K562 (cell line): ENCODE measurements around the gene PHF10. TPM values are rescaled to one million over a fixed set of nuclear protein-coding genes. Genes with fewer than 3 reads are reported as not detected.

Source experiments
- BRD4 ChIP-seq: fragments of 200-600 bp; sonication (generic); IDR thresholded peaks from 2 replicates; pipeline ENCODE4 v1.6.1; 2017; ENCODE audit warnings: inconsistent platforms
- CBX3 ChIP-seq, 2 experiments: IDR thresholded peaks; 1 replicate in 1 of 2; 2 replicates in 1 of 2; pipeline ENCODE4 v1.6.1; 2012; ENCODE audit warnings: inconsistent platforms in 2 of 2, low read length in 2 of 2, borderline replicate concordance in 1 of 2, control low read depth in 1 of 2
- CHD2 ChIP-seq: IDR thresholded peaks from 2 replicates; pipeline ENCODE4 v1.6.1; 2011; ENCODE audit warnings: low read depth, low read length
- ETV6 ChIP-seq, 3 experiments: fragments of 150-350 bp in 1 of 3; sonication (generic) in 1 of 3; formaldehyde crosslinking in 1 of 3; IDR thresholded peaks; 2 replicates each; pipeline versions ENCODE4 v1.6.1 to v1.8.0; 2014 to 2022; ENCODE audit warnings: borderline replicate concordance in 2 of 3, low read depth in 2 of 3, antibody characterized with exemption in 1 of 3, low read length in 1 of 3, mild to moderate bottlenecking in 1 of 3, missing genetic modification reagents in 1 of 3
- GATA2 ChIP-seq: sonication (generic); formaldehyde crosslinking; IDR thresholded peaks from 2 replicates; pipeline ENCODE4 v1.4.0; 2020; ENCODE audit warnings: mild to moderate bottlenecking, missing genetic modification reagents
- HDAC1 ChIP-seq, 2 experiments: fragments of 450-650 bp; IDR thresholded peaks; 2 replicates each; pipeline ENCODE4 v1.6.1; 2016 to 2017; ENCODE audit warnings: inconsistent platforms in 1 of 2, mild to moderate bottlenecking in 1 of 2, moderate library complexity in 1 of 2
- HNRNPUL1 ChIP-seq: fragments of 200-400 bp; formaldehyde crosslinking; IDR thresholded peaks from 2 replicates; pipeline ENCODE4 v1.6.1; 2017; ENCODE audit warnings: low read length
- NR4A1 ChIP-seq, 2 experiments: fragments of 250-450 bp in 1 of 2; fragments of 450-650 bp in 1 of 2; sonication (Bioruptor Pico) in 1 of 2; IDR thresholded peaks; 2 replicates each; pipeline versions ENCODE4 v1.4.0 to v1.6.1; 2016 to 2020; ENCODE audit warnings: mild to moderate bottlenecking in 2 of 2, missing compliant biosample characterization in 1 of 2, missing genetic modification characterization in 1 of 2, moderate library complexity in 1 of 2
- POLR3A ChIP-seq: IDR thresholded peaks from 2 replicates; pipeline ENCODE4 v1.6.1; 2011; ENCODE audit warnings: borderline replicate concordance, mild to moderate bottlenecking, moderate library complexity; ENCODE audit not compliant: insufficient read length, insufficient read depth; ENCODE audit errors: extremely low read depth
- RBFOX2 ChIP-seq: fragments of 200-400 bp; formaldehyde crosslinking; IDR thresholded peaks from 2 replicates; pipeline ENCODE4 v1.6.1; 2017; ENCODE audit warnings: low read depth, mild to moderate bottlenecking, low read length, moderate library complexity
- RREB1 ChIP-seq: fragments of 250-450 bp; sonication (Bioruptor Pico); IDR thresholded peaks from 2 replicates; pipeline ENCODE4 v1.4.0; 2020
- SMAD2 ChIP-seq: fragments of 150-350 bp; IDR thresholded peaks from 2 replicates; pipeline ENCODE4 v1.6.1; 2014; ENCODE audit warnings: low read depth, mild to moderate bottlenecking, low read length
- SMARCA5 ChIP-seq: fragments of 450-650 bp; IDR thresholded peaks from 2 replicates; pipeline ENCODE4 v1.6.1; 2016
- VEZF1 ChIP-seq: fragments of 200-800 bp; sonication (Bioruptor generic); IDR thresholded peaks from 2 replicates; pipeline ENCODE4 v1.6.1; 2017; ENCODE audit warnings: missing genetic modification characterization, missing compliant biosample characterization
- ZBTB12 ChIP-seq: fragments of 250-450 bp; sonication (Bioruptor Pico); IDR thresholded peaks from 2 replicates; pipeline ENCODE4 v1.4.0; 2020
- ZC3H8 ChIP-seq: fragments of 450-650 bp; IDR thresholded peaks from 2 replicates; pipeline ENCODE4 v1.6.1; 2017
- ZNF586 ChIP-seq: fragments of 450-650 bp; formaldehyde crosslinking; conservative IDR thresholded peaks from 2 replicates; pipeline ENCODE4 v1.4.0; 2020; ENCODE audit warnings: mild to moderate bottlenecking, moderate library complexity
- polyA plus RNA-seq, 8 experiments: library from polyadenylated mRNA; depleted of rRNA in 4 of 8; stranded (reverse) in 5 of 8; unstranded in 3 of 8; fragments of >200 nt; fragmentation: Nextera tagmentation in 2 of 8; fragmentation: Illumina TruSeq in 1 of 8; extraction: Ambion mirVana in 2 of 8; extraction: Trizol in 1 of 8; gene quantifications; 2 replicates each; pipeline versions ENCODE4 v1.2.1 to v1.2.3, GENCODE V29; 2011 to 2014; ENCODE audit warnings: inconsistent platforms in 1 of 8, missing spikeins in 1 of 8
- total RNA-seq, 7 experiments: library from RNA; depleted of rRNA in 6 of 7; stranded (reverse); fragments of >200 nt in 6 of 7; fragmentation: Illumina TruSeq in 2 of 7; extraction: Trizol in 2 of 7; gene quantifications; 2 replicates each; pipeline versions ENCODE4 v1.2.1 to v1.2.3, GENCODE V29; 2011 to 2021; ENCODE audit warnings: low replicate concordance in 1 of 7

PHF10 gene
- total and polyA plus RNA-seq, 9 of the 15 experiments (the other 6 are each of a cell fraction or from before 2014, with no cell fraction given), result 23.9 to 88.9 (median 46.0) TPM

- peak; percentile 90 for TF ChIP-seq CHD2
- no peak for TF ChIP-seq ZNF586
- peak in 1 of 2 experiments; percentile 31; a peak in 1 of 3 replicates for TF ChIP-seq CBX3 (IDR thresholded peaks at IDR 0.05; ENCODE audit: borderline replicate concordance in 1 of 2, low read length in 2 of 2)
- 0 out of 2 replicates have a peak, but pooled peaks have one; percentile 33 for TF ChIP-seq RREB1 (CRISPR knock-in tag)
- no peak for TF ChIP-seq ZC3H8
- TF ChIP-seq SMAD2, result no peak
- TF ChIP-seq POLR3A, result no peak
- no peak for TF ChIP-seq NR4A1 (CRISPR knock-in tag; IDR thresholded peaks at IDR 0.05)
- peak; percentile 73; the same call in 1 of the 2 replicates for TF ChIP-seq NR4A1 (tag; IDR thresholded peaks at IDR 0.05)
- peak; percentile 94; the same call in 1 of the 2 replicates for TF ChIP-seq BRD4
- TF ChIP-seq RBFOX2, result peak; percentile 99
- TF ChIP-seq HDAC1 (IDR thresholded peaks at IDR 0.05), result peak in 1 of 2 experiments; percentile 85; a peak in 2 of 4 replicates
- peak; percentile 98 for TF ChIP-seq ZBTB12 (CRISPR knock-in tag)
- TF ChIP-seq GATA2 (CRISPR knock-in tag), result no peak
- TF ChIP-seq HNRNPUL1, result no peak
- no peak for TF ChIP-seq SMARCA5
- peak; percentile 84 for TF ChIP-seq VEZF1
- TF ChIP-seq ETV6 (IDR thresholded peaks at IDR 0.05; ENCODE audit: borderline replicate concordance in 1 of 2, low read depth in 2 of 2, low read length in 1 of 2), result peak; percentile 48 to 78; a peak in 1 of 4 replicates
- peak; percentile 65 for TF ChIP-seq ETV6 (CRISPR knock-in tag; IDR thresholded peaks at IDR 0.05; ENCODE audit: borderline replicate concordance)
Observed at GRCh38 chr6:169751242-169752073, 27.2 kb upstream of the PHF10 start, which contains the start of the genes DYNLT2 and ERMARD (continued).
